Upper lobe of right lung (tissue), 1 donor: Measurements from ENCODE around the gene ZNF521. TPM values are rescaled to one million over a fixed set of nuclear protein-coding genes. Genes with fewer than 3 reads are reported as not detected.

Experiments
- ATAC-seq: fragments of 200-7000 bp; cut with Tn5 transposase; one replicate; pipeline ENCODE4 v1.9.1; 2020; ENCODE audit warnings: mild to moderate bottlenecking, moderate library complexity
- DNase-seq: peaks from one replicate; pipeline ENCODE4 v3.0.0-alpha.2; 2020
- H3K27ac ChIP-seq: fragments of 200-600 bp; one replicate; pipeline ENCODE4 v1.8.0; 2022
- H3K27me3 ChIP-seq: fragments of 200-600 bp; one replicate; pipeline ENCODE4 v1.8.0; 2022; ENCODE audit warnings: mild to moderate bottlenecking
- H3K36me3 ChIP-seq: fragments of 200-600 bp; one replicate; pipeline ENCODE4 v1.8.0; 2022
- H3K4me1 ChIP-seq: fragments of 200-600 bp; one replicate; pipeline ENCODE4 v1.8.0; 2022
- H3K4me3 ChIP-seq: fragments of 200-600 bp; one replicate; pipeline ENCODE4 v1.8.0; 2022; ENCODE audit warnings: mild to moderate bottlenecking
- H3K9me3 ChIP-seq: fragments of 200-600 bp; one replicate; pipeline ENCODE4 v1.8.0; 2022
- CTCF ChIP-seq: fragments of 200-600 bp; IDR thresholded peaks from one replicate; pipeline ENCODE4 v1.8.0; 2022; ENCODE audit warnings: antibody characterized with exemption
- intact Hi-C: fragments of 100-400 bp; cut with DNase I; formaldehyde crosslinking; loops from one replicate; pipeline ENCODE4 v1.11.0; 2022
- total RNA-seq: library from RNA; stranded (reverse); fragmentation: NEBNext Ultra II Directional; extraction: Animal tissue kit (Norgen Biotek cat#: 25700); gene quantifications from one replicate; pipeline ENCODE4 v1.2.1, GENCODE V29; 2021
- donor health status: DM: no; HTN: yes; CAD: no; lungs with severe emphysema.

ZNF521 gene
- total RNA-seq, 1 donor from 2014 or later = 25.0 TPM

DNA sequence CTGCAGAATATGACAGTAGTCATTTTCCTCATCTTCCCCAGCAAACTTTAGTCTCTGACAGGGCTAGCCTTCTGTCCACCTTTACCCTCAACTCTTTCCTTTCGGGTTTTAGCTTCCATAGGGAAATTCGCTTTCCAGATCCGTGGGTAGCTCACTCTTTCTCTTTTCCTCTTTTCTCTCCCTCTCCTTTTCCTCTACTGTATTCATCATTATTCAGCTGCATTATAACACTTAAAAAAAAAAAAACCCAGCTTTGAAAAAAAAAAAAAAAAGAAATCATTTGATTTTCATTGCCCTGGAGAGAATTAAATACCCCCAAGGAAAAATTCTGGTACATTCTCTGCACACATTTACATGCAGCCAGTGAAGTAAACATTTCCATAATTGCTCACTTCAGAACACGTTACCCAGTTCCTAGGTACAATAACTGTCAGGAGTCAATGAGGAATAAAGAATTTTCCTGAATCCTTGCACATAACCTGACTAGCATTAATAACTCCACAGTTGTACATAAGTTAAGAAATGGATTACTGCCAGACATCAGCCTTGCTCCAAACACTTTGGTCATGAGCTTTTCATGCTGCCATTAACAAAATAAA, 63.5 kb downstream of the ZNF521 start:
- Histone ChIP-seq H3K9me3 (no peaks in the 10 kb centered on the region), H3K4me3 (no peak overlapping the region), H3K27ac (peak overlapping the region; percentile 39), H3K27me3 (no peaks in the 10 kb centered on the region), H3K36me3 (no peaks in the 10 kb centered on the region), H3K4me1 (no peaks in the 10 kb centered on the region)
- no peak for TF ChIP-seq CTCF
- DNase-seq (no peak), ATAC-seq (no peak)
- intact Hi-C loops = no loop called here

- H3K36me3 ChIP-seq = no peaks in the 10 kb centered on the region
- no peak for TF ChIP-seq CTCF
- no peaks in the 10 kb centered on the region for H3K4me1 ChIP-seq
- H3K27ac ChIP-seq = no peak overlapping the region
- H3K9me3 ChIP-seq = no peaks in the 10 kb centered on the region
- H3K27me3 ChIP-seq = no peaks in the 10 kb centered on the region
- H3K4me3 ChIP-seq = no peak overlapping the region
- intact Hi-C loops = no loop called here
- DNase-seq (no peak), ATAC-seq (no peak)
These were observed 64.9 kb downstream of the ZNF521 start for GRCh38 chr18:25287106-25287505.

DNA sequence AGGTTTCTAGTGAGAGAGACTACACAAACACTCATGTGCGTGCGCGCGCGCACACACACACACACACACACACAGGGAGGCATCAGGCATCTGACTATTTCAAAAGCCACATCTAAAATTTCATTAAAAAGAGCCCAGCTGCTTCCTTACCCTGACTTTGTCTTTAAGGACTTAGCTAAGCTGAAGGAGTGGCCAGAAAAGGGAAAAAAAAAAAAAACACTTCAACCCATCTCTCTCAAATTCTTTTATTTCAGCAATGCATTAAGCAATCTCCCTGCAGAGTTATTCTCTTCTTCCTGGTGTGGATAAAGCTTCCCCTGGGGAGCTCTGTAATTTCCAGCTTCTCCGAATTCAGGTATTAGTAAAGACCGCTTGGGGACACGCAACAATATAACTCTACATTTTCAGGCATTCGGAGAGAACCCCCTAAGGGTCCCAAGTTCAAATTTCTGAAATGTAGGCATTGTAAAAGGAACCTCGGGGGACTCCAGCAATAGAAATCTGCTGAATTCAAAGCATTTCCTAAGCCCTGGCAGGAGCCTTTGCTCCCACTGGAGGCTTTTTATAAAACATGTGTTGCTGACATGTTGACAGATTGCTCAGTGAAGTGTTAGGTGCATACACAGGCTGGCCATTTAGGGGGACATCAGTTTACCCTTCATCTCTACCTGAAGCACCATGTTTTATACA, 67.0 kb downstream of the ZNF521 start:
- Histone ChIP-seq H3K27ac (peak overlapping the region; percentile 7), H3K9me3 (no peaks in the 10 kb centered on the region), H3K36me3 (no peaks in the 10 kb centered on the region), H3K27me3 (no peaks in the 10 kb centered on the region), H3K4me3 (no peak overlapping the region), H3K4me1 (no peaks in the 10 kb centered on the region)
- no peak for TF ChIP-seq CTCF
- intact Hi-C loops = no loop called here
- DNase-seq = no peak
- ATAC-seq = no peak

GRCh38 chr18:25284281-25284680, 67.7 kb downstream of the ZNF521 start:
- Histone ChIP-seq H3K27me3 (no peaks in the 10 kb centered on the region), H3K9me3 (no peaks in the 10 kb centered on the region), H3K4me3 (no peak overlapping the region), H3K36me3 (no peaks in the 10 kb centered on the region), H3K27ac (peak overlapping the region; percentile 7), H3K4me1 (no peaks in the 10 kb centered on the region)
- intact Hi-C loops = no loop called here
- DNase-seq (no peak), ATAC-seq (no peak)
- no peak for TF ChIP-seq CTCF

DNA sequence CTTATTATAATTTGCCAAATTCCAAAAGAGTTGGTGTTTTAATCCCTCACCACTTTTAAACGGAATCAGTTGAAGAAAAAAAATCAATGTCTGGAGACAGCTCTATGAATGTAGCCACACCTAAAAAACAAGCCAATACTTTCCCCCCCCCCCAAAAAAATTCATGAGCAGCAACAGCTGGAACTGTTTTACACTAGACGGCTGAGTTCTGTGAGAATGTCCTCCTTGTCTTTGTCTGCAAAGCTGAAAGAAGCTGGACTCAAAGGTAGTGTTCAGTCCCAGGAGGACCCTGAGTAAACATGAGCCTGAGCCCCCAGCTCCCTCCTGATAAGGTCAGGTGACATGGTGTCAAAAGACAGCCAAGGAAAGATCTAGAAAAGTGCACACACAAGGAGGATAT, 68.2 kb downstream of the ZNF521 start:
- DNase-seq = no peak
- Histone ChIP-seq H3K27me3 (no peaks in the 10 kb centered on the region), H3K27ac (peak overlapping the region; percentile 7), H3K36me3 (no peaks in the 10 kb centered on the region), H3K4me3 (no peak overlapping the region), H3K4me1 (no peaks in the 10 kb centered on the region), H3K9me3 (no peaks in the 10 kb centered on the region)
- TF ChIP-seq CTCF = no peak
- intact Hi-C loops = no loop called here
- ATAC-seq = no peak
